DMS53 treated with DMSO at 0.1 percent for 48 hours (cell line): ENCODE measurements around the gene B3GALNT1.
A peak's percentile ranks its signal among the peaks of the same experiment; 100 is the strongest.
"Not testable (repeated sequence)": the region's sequence is repeated elsewhere in the genome, so short reads cannot be mapped to it uniquely, and the experiment has no call there.

Experiments used
- DNase-seq: peaks from one replicate; lab custom pipeline; 2025; ENCODE audit not compliant: unreplicated experiment; lab: John Stamatoyannopoulos, UW

The B3GALNT1 gene

GRCh38 chr3:161081633-161082032 is 23.5 kb downstream of the B3GALNT1 start:
- DNase-seq, result no peak

- no peak for DNase-seq
Measured at GRCh38 chr3:161073181-161073580, 32.0 kb downstream of the B3GALNT1 start.

- no peak for DNase-seq
Measured at GRCh38 chr3:161072751-161073150, 32.4 kb downstream of the B3GALNT1 start.

- no peak for DNase-seq
Measured at GRCh38 chr3:161072211-161072621, 32.9 kb downstream of the B3GALNT1 start.

GRCh38 chr3:161070980-161071663 is 34.0 kb downstream of the B3GALNT1 start:
- no peak for DNase-seq

- DNase-seq, result no peak
Measured at GRCh38 chr3:161070252-161070930, 34.8 kb downstream of the B3GALNT1 start.

- DNase-seq, result peak; percentile 56
Measured at GRCh38 chr3:161069511-161070251, 35.5 kb downstream of the B3GALNT1 start.

GRCh38 chr3:161067335-161067734 is 37.8 kb downstream of the B3GALNT1 start:
- no peak for DNase-seq

GRCh38 chr3:161066930-161067329 is 38.2 kb downstream of the B3GALNT1 start:
- DNase-seq, result peak; percentile 7

GRCh38 chr3:161064413-161064812 is 40.7 kb downstream of the B3GALNT1 start:
- DNase-seq, result no peak

GRCh38 chr3:161054860-161055604 is 50.1 kb downstream of the B3GALNT1 start:
- DNase-seq, result no peak

GRCh38 chr3:161051856-161052255 is 53.3 kb downstream of the B3GALNT1 start:
- DNase-seq, result no peak

GRCh38 chr3:161050935-161051334 is 54.2 kb downstream of the B3GALNT1 start:
- no peak for DNase-seq

GRCh38 chr3:161049683-161050248 is 55.4 kb downstream of the B3GALNT1 start:
- DNase-seq, result no peak

- no peak for DNase-seq
Measured at GRCh38 chr3:161043336-161044035, 61.7 kb downstream of the B3GALNT1 start.

- no peak for DNase-seq
Measured at GRCh38 chr3:161042023-161042501, 63.1 kb downstream of the B3GALNT1 start.

GRCh38 chr3:161038725-161039124 is 66.4 kb downstream of the B3GALNT1 start:
- DNase-seq, result no peak

- no peak for DNase-seq
Measured at GRCh38 chr3:161035711-161036110, 69.4 kb downstream of the B3GALNT1 start.

GRCh38 chr3:161034913-161035550 is 70.1 kb downstream of the B3GALNT1 start:
- not testable (repeated sequence) for DNase-seq
